H54 (cell line): ENCODE data around the gene SRSF8.
"Not testable (repeated sequence)": the region's sequence is repeated elsewhere in the genome, so short reads cannot be mapped to it uniquely, and the experiment has no call there.

Experiments
- DNase-seq: peaks from one replicate; pipeline ENCODE4 v3.0.0; 2011; ENCODE audit warnings: low spot score, mixed read lengths; ENCODE audit not compliant: insufficient read length
- FAIRE-seq: peaks from 3 replicates; lab custom pipeline; 2011; peaks lifted over from hg19 to GRCh38; lab: Jason Lieb, UNC
- POLR2A ChIP-seq: IDR thresholded peaks from 2 replicates; pipeline ENCODE4 v1.6.1; 2011; ENCODE audit warnings: low read depth, mild to moderate bottlenecking, low read length

SRSF8 gene

GRCh38 chr11:95066716-95067038 is at the start of gene SRSF8:
Gene SRSF8, plus strand, starts transcription at chr11:95066919. Its CDS starts 308 bp downstream, at chr11:95067227.
- FAIRE-seq = no peak

GRCh38 chr11:95021468-95021867 is 45.3 kb upstream of the SRSF8 start:
- FAIRE-seq, DNase-seq: not testable (repeated sequence)

More at GRCh38 chr11:95066716-95067038, at the start of gene SRSF8:
- TF ChIP-seq POLR2A = no peak
- DNase-seq = no peak

GRCh38 chr11:95024958-95025357 is 41.8 kb upstream of the SRSF8 start, which contains the start of gene KDM4E:
Gene KDM4E, plus strand, starts transcription at chr11:95025258. Its CDS starts 300 bp downstream, at chr11:95025558.
- DNase-seq (no peak), FAIRE-seq (no peak)
- TF ChIP-seq POLR2A = no peak

- DNase-seq, FAIRE-seq: not testable (repeated sequence)
Observed at GRCh38 chr11:95025594-95025993, 41.1 kb upstream of the SRSF8 start.

- no peak for TF ChIP-seq POLR2A
- DNase-seq = no peak
- no peak for FAIRE-seq
Observed at GRCh38 chr11:95028357-95028756, 38.4 kb upstream of the SRSF8 start.

GRCh38 chr11:95033051-95033450 is 33.7 kb upstream of the SRSF8 start:
- no peak for FAIRE-seq
- TF ChIP-seq POLR2A = no peak
- DNase-seq = no peak

GRCh38 chr11:95035316-95035715 is 31.4 kb upstream of the SRSF8 start:
- no peak for FAIRE-seq
- no peak for DNase-seq
- TF ChIP-seq POLR2A = no peak

- DNase-seq, FAIRE-seq: not testable (repeated sequence)
Observed at GRCh38 chr11:95037356-95038035, 29.2 kb upstream of the SRSF8 start.

GRCh38 chr11:95042239-95042638 is 24.5 kb upstream of the SRSF8 start:
- DNase-seq (no peak), FAIRE-seq (no peak)
- no peak for TF ChIP-seq POLR2A

- FAIRE-seq (no peak), DNase-seq (no peak)
- no peak for TF ChIP-seq POLR2A
Observed at GRCh38 chr11:95042906-95043305, 23.8 kb upstream of the SRSF8 start.

- DNase-seq (no peak), FAIRE-seq (no peak)
- TF ChIP-seq POLR2A = no peak
Observed at GRCh38 chr11:95044010-95044409, 22.7 kb upstream of the SRSF8 start.

- FAIRE-seq = no peak
Observed at GRCh38 chr11:95045812-95046211, 20.9 kb upstream of the SRSF8 start.

GRCh38 chr11:95049122-95049521 is 17.6 kb upstream of the SRSF8 start, which contains the start of gene KDM4F:
Gene KDM4F, plus strand, starts transcription at chr11:95049422.
- not testable (repeated sequence) for FAIRE-seq

More at GRCh38 chr11:95045812-95046211, 20.9 kb upstream of the SRSF8 start:
- no peak for DNase-seq
- no peak for TF ChIP-seq POLR2A

GRCh38 chr11:95050595-95051202 is 16.0 kb upstream of the SRSF8 start:
- no peak for TF ChIP-seq POLR2A
- no peak for DNase-seq
- no peak for FAIRE-seq

More at GRCh38 chr11:95049122-95049521, 17.6 kb upstream of the SRSF8 start, which contains the start of gene KDM4F:
- not testable (repeated sequence) for DNase-seq

GRCh38 chr11:95054356-95054755 is 12.4 kb upstream of the SRSF8 start:
- TF ChIP-seq POLR2A = no peak
- FAIRE-seq = no peak
- no peak for DNase-seq
